AG10803 (cell line): ENCODE measurements around the gene ALPK3.

Source experiments
- DNase-seq: peaks from one replicate; pipeline ENCODE4 v3.0.0; 2010; ENCODE audit warnings: low read depth
- H3K4me3 ChIP-seq: 2 replicates; pipeline ENCODE4 v1.5.1; 2011; ENCODE audit warnings: mild to moderate bottlenecking, low read length, control low read depth
- TF ChIP-seq, protein P1 (sequence below): conservative IDR thresholded peaks from 2 replicates; pipeline ENCODE4 v1.5.1; 2011; ENCODE audit warnings: mild to moderate bottlenecking, low read length, control low read depth, inconsistent platforms

The ALPK3 gene

DNA sequence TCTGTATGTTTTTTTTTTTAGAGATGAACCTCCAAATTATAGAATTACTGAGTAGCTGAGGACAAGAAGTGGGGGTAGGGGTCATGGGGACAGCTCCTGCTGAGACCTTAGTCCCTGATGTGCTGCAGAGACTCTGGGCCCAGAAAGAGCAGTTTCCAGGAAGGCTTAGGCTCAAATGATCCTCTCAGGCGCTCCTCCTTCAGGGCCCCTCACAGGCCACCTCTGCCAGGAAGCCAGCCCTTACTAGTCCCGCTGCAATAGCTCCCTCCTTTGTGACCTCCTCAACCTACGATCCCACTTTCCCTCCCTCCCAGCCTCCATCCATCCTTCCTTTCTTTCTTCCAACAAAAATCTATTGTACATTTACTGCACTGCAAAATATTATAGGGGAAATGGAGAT, 91.9 kb downstream of the ALPK3 start:
- H3K4me3 ChIP-seq = no peak overlapping the region
- TF ChIP-seq, protein P1, sequence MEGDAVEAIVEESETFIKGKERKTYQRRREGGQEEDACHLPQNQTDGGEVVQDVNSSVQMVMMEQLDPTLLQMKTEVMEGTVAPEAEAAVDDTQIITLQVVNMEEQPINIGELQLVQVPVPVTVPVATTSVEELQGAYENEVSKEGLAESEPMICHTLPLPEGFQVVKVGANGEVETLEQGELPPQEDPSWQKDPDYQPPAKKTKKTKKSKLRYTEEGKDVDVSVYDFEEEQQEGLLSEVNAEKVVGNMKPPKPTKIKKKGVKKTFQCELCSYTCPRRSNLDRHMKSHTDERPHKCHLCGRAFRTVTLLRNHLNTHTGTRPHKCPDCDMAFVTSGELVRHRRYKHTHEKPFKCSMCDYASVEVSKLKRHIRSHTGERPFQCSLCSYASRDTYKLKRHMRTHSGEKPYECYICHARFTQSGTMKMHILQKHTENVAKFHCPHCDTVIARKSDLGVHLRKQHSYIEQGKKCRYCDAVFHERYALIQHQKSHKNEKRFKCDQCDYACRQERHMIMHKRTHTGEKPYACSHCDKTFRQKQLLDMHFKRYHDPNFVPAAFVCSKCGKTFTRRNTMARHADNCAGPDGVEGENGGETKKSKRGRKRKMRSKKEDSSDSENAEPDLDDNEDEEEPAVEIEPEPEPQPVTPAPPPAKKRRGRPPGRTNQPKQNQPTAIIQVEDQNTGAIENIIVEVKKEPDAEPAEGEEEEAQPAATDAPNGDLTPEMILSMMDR = no peak
- no peak for DNase-seq

DNA sequence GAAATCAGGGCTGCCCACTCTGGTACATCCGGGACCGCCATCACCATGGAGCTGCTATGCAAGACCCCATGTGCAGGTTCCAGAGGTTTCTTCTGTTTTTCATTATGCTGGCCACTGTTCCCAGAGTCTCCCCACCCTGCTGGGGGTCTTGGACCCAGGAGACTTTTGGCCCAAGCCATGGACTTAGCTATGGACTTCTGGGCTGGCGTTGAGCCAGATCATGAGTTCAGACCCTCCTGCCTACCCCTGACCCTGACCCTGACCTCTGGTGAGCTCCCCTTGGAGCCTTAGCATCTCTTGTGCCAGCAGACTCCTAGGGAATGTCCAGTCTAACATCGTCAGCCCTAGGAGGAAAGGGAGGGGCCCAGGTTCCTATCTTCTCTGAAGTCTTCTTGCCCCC, 92.6 kb downstream of the ALPK3 start:
- TF ChIP-seq, protein P1 = no peak
- no peak for DNase-seq
- H3K4me3 ChIP-seq = no peak overlapping the region

DNA sequence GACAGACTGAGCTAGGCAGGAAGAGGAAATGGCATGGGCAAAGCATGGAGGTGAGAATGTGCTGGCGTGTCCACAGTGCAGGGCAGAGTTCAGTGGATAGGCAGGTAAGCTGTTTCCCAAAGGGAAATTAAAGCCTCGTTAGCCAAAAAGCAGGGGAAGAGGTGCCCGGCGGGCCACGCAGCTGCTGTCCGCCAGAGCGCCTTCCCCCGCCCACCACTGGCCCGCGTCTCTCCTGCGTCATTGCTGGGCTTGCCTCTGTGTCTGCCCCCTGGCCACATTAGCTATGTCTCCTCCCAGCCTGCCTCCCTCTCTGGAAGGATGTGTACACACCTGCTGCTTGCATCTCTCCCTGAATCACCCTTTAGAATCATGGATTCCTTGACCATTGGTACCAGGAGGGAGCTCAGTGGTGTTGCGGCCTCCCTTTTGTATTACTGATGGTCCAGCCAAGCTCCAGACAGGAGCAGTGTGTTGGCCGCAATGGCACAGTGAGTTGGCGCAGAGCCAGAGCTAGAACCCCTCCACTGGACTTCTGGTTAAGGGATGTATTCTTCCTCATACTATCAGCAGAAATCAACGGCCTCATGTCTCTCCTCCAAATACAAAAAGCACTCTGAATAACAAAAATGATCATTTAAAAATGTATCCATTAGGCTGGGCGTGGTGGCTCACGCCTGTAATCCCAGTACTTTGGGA, 93.9 kb downstream of the ALPK3 start:
- H3K4me3 ChIP-seq = no peak overlapping the region
- TF ChIP-seq, protein P1 = no peak
- DNase-seq = no peak

DNA sequence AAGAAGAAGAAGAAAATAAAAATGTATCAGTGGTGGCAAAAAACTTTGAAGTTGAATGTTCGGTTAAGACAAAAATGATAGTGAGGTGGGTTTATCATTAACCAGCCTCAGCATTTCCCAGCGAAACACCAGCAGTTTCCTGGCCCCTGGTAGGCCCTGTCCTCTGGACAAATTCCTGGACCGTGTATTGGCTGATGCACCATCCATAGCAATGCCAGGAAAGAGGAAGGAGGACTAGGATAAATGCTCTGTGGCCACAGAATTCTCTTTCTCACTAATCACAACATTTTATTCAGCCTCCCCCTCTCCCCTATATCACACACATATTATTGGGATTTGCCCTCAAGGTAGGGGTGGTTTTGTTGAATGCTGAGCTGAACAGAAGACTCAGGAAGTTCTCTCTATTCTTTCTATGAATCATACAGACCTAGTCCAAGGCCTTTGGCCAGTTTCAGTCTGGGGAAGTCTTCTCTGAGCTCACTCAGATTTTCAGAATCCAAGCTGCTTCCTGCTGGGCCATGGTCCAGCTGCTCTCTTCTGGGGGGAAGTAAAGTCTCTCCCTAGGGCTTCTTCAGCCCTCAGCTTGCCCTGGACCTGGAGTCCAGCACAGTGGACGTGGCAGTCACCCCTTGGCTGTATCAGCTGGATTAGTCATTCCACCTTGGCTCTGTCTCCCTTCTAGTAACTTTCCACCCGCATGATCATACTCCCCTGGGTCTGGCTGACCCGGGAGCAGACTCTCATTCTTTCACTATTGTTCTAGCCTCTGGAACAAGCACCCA, 94.9 kb downstream of the ALPK3 start:
- TF ChIP-seq, protein P1 = no peak
- DNase-seq = peak; percentile 99
- no peak overlapping the region for H3K4me3 ChIP-seq

DNA sequence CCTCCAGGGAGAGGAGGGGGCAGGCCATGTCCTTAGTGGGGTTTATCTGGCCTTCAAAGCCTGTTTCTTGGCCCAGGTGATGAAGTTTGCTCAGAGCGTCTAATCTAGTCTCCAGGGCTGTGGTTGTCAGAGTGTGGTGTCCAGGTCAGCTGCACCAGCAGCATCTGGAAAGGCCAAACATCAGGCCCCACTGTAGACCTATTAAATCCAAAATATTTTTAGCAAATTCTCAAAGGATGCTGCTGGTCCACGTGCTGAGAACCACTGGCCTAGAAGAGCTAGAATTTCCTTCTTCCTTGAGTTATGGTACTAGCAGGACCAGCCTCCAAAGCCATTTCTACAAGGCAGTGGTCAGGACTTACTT, 96.2 kb downstream of the ALPK3 start:
- TF ChIP-seq, protein P1 = no peak
- H3K4me3 ChIP-seq = no peak overlapping the region
- no peak for DNase-seq

DNA sequence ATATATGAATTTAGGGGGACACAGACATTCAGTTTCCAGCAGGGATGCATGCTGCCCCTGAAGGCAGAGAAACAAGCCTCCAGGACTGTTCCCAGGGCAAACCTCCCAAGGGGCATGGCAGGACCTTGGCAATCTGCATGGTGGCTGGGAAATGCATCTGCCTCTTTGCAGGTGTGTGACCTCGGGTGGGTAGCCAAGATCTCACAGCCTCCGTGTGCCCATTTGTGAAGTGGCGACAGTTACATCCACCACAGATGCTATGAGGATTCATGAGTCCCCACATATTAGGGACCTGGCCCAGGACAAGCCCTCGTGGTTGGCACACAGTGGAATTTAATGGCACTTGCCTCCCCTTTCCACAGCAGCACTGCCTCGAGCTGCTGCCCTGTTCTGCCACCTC, 97.2 kb downstream of the ALPK3 start:
- H3K4me3 ChIP-seq = no peak overlapping the region
- no peak for DNase-seq
- TF ChIP-seq, protein P1 = no peak
